ENCODE results near the gene CD74.
"Not testable (repeated sequence)": the region's sequence is repeated elsewhere in the genome, so short reads cannot be mapped to it uniquely, and the experiment has no call there.

Gene CD74

GRCh38 chr5:150412319-150413175 is at the start of gene CD74:
Gene CD74, minus strand, starts transcription at chr5:150412910. Its CDS starts 161 bp downstream, at chr5:150412749.
- DNase-seq (ENCODE audit: low read depth) = no peak

GRCh38 chr5:150461231-150461630 is 48.5 kb upstream of the CD74 start:
- no peak for DNase-seq (ENCODE audit: low read depth)

DNA sequence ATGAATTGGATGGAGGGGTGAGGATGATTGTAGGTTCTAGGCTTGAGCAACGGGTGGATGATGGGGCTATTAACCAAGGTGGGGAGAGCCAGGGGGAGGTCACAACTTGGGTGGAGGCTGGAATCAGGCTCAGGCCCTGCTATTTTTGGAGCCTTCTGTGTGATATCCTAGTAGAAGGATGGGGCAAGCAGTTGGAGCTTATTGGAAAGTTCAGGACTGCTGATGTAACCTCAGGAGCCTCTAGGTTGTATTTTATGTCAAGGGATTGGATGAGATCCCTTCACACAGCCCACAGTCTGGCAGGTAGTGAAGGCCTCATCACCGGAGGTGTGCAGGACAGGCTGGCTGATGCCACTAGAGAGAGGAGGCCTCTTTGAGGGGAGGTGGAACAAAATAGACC is 48.1 kb upstream of the CD74 start:
- no peak for DNase-seq (ENCODE audit: low read depth)

DNA sequence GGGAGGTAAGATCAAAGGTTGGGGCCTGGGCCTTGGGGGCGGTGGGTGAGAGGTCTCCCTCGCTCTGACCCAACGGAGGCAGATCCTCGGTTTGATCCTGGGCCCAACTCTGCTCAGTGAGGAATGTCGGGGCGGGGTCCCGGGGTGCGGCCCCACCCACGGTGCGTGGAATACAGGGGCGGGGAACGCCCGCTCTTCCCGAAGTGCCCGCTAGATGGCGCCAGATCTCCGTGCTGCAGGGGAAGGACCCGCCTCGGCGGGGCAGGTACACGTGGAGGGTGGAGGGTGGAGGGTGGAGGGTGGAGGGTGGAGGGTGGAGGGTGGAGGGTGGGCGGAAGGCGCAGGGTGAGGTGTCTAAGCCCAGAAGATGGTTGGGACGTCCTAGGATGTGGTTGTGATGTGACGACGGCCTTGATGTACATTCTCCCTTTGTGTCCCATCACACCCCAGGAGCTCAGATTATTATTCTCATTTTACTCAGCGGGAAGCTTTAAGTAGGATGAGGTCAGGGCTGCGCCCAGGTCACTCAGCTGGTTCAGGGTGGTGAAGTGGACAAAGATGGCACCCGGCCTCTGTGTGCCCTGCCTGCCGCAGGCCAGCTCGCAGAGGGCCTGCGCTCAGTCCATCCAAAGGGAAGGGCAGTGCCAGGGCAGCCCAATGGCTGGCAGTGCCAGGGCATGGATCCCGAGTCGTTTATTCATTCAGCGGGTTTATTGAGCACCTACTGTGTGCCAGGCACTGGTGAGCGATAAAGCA is 46.3 kb upstream of the CD74 start:
- DNase-seq (ENCODE audit: low read depth) = no peak

DNA sequence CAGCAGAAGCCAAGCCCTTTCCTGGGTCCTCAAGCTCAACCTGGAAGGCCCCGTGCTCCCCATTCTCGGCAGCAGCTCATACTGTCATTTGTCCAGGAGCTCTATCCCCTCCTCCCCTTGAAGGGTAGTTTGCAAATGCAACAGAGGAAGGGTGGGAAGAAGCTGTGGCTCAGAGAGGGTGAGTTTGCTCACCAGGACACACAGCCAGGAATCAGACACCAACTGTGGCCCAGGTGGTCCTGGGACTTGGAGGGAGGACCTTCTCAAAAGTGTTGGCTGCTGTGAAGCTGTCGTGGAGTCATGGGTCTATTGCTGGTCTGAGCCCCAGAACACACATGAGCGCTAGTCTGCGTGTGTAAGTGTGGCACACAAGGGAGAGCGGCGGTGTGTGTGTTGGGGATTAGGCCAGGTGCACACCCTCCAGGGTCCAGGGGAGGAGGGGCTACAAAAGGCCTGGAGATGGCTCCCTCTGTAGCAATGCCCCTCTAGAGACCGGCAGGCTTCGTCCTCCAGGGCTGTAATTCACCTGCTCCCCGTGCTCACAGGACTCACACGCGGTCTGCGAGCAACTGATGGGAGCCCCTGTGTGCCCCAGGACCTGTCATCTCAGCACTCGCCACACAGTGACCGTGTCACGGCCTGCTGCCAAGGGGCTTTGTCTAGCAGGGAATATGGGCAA is 45.0 kb upstream of the CD74 start:
- no peak for DNase-seq (ENCODE audit: low read depth)

DNA sequence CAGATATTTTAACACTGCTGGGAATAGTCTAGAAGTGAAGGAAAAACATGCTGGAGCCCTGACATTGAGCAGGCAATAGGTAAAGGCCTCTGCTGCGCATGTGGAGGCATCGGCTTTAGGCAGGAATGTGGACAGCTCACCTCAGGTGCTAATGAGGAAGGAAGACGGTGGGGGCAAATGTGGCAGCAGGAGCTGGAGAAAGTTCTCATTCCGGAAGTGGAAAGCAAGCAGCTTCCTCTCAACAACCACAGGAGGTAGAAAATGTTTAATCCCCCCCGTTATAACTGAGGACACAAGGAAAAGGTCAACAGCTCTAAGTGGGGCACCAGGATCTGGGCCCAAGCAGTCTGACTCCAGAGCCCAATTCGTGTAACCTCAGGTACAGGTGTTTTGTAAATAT is 44.4 kb upstream of the CD74 start:
- DNase-seq (ENCODE audit: low read depth) = no peak

DNA sequence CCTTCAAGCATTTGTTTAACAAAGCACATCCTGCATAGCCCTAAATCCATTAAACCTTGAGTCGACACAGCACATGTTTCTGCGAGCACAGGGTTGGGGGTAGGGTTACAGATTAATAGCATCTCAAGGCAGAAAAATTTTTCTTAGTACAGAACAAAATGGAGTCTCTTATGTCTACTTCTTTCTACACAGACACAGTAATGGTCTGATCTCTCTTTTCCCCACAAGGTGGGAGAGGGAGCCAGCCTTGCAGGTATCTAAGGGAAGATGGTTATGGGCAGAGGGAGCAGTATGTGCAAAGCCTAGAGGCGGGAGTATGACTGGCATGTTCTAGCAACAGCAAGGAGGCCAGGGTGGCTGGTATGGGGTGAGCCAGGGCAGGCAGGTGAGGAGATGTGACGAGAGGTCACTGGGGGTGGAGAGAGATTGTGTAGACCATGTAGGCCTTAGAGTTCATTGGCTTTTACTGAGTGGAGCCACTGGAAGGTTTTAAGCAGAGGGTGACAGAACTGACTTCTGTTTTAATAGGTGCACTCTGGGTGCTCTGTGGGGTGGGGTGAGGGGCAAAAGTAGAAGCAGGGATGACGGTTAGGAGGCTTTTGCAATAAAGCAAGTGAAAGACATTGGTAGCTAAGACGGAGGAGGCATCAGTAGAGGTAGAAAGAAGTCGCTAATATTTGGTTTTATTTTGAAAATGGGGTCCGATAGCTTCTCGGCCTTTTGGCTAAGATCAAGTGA is 42.0 kb upstream of the CD74 start:
- DNase-seq (ENCODE audit: low read depth) = no peak

- DNase-seq (ENCODE audit: low read depth) = not testable (repeated sequence)
Observed at GRCh38 chr5:150454027-150454426, 41.3 kb upstream of the CD74 start.

GRCh38 chr5:150452914-150453313 is 40.2 kb upstream of the CD74 start:
- no peak for DNase-seq (ENCODE audit: low read depth)

- no peak for DNase-seq (ENCODE audit: low read depth)
Observed at GRCh38 chr5:150451594-150451993, 38.9 kb upstream of the CD74 start.

DNA sequence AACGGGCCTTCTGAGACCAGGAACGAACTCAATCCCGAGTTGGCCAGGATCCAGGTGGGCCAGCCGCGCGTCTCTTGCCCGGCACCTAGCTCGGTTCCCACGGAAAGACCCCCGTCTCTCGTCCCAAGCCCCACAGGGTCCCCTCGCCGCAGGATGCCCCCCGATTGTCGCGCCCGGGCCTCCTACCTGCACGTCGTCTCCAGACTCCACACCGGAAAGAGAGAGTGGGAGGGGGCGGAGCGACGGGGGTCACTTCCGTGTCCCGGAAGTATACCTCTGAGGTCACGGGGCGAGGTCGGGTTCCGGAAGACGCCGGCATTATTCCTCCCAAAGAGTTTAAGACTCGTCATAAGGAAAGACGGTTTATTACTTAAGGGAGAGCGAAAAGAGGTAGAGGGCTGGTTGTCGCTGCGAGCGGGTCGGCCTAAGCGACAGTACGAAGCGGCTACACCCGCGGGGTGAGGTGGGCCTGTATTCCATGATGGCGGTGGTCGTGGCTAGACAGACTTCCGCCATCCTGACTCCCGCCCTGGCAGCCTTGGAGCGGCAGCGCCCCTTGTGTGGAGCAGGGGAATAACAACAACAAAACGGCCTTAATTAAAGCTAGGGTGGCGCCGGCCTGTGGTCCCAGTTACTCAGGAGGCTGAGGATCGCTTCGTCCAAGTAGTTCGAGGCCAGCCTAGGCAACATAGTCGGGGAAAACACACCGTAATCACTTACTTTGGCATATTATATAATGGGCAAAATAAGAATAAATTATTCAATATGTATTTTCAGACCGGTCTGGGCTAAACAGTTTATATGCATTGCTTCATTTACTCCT is 37.0 kb upstream of the CD74 start, which contains the start of gene RPS14:
Gene RPS14, minus strand, starts transcription at position 223 of the 823 bp plus-strand sequence. CDS start 2,006 bp downstream, outside the sequence.
- DNase-seq (ENCODE audit: low read depth) = peak; percentile 67

DNA sequence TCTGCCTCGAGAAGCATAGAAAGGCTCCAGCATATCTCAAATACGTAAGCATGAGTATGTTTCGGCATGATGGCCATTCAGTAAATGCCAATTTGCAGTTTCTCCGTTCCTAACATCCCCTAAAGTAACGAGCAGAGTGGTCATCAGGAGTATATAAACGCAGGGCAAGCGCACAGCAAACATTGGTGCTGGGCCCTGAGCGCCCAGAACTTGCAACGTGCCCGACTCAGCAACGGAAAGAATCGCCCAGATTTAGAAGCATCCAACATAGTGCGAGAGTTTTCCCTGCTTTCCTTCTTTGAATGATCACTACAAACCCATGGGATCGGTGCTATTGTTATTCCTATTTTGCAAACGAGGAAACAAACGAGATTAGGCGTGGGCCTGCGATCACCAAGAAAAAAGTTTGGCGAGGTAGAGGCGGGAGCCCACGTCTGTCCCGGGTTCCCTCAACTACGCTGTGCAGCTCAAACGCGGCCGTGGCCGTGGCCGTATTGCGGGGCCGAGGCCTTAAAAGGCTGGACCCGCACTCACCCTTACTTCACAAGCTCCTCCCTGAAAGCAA is 36.3 kb upstream of the CD74 start:
- DNase-seq (ENCODE audit: low read depth) = no peak

- no peak for DNase-seq (ENCODE audit: low read depth)
Observed at GRCh38 chr5:150448334-150448733, 35.6 kb upstream of the CD74 start.

GRCh38 chr5:150447188-150447587 is 34.5 kb upstream of the CD74 start:
- no peak for DNase-seq (ENCODE audit: low read depth)

DNA sequence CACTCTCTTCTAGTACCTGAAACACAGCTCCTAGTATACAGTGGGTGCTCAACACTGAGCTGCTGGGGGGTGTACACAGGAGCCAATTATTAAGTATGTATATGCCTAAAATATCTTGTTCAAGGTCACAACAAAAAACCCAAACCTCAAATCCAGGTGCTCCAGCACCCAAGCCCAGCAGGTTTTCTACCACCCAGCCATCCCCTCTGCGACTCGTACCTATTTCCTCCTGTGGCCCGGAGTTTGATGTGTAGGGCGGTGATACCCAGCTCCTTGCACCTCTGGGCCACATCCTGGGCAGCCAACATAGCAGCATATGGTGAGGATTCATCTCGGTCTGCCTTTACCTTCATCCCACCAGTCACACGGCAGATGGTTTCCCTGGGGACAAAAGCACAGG is 33.9 kb upstream of the CD74 start:
- DNase-seq (ENCODE audit: low read depth) = no peak

GRCh38 chr5:150446088-150446487 is 33.4 kb upstream of the CD74 start:
- no peak for DNase-seq (ENCODE audit: low read depth)

DNA sequence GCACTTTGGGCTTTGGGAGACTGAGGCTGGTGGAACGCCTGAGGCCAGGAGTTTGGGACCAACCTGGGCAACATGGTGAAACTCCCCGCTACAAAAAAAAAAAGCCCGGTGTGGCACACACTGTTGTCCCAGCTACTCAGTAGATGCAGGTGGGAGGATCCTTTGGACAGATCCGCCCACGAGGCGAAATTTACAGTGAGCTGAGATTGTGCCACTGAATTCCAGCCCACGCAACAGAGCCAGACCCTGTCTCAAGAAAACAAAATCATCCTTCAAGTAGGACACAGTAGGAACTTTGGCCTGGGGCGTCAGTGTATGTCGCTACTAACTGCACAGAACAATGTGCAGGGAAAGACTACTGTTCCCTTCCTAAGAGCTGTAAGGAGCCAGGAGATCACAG is 32.1 kb upstream of the CD74 start:
- no peak for DNase-seq (ENCODE audit: low read depth)

GRCh38 chr5:150443242-150444075 is 30.7 kb upstream of the CD74 start:
- DNase-seq (ENCODE audit: low read depth) = no peak

- DNase-seq (ENCODE audit: low read depth) = no peak
Observed at GRCh38 chr5:150442699-150443080, 30.0 kb upstream of the CD74 start.

All from non-pigmented ciliary epithelial cell (primary cell).